Measurements from ENCODE around the gene REPIN1. TPM values are rescaled to one million over a fixed set of nuclear protein-coding genes. Genes with fewer than 3 reads are reported as not detected.

The REPIN1 gene
- total RNA-seq, 1 donor from 2014 or later, result 59.1 TPM

- intact Hi-C loops (cut with micrococcal nuclease), result loop anchor here (5.0 kb wide), 1 partner anchor 208 kb away; the partner anchor contains the start of gene GIMAP4
Observed at GRCh38 chr7:150358988-150359621, 9.5 kb upstream of the REPIN1 start.

- intact Hi-C loops (cut with micrococcal nuclease), result loop anchor here (5.0 kb wide), 1 partner anchor 208 kb away; the partner anchor contains the start of gene GIMAP4
Observed at GRCh38 chr7:150359622-150360362, 8.8 kb upstream of the REPIN1 start.

- intact Hi-C loops (cut with micrococcal nuclease), result no loop called here
Observed at GRCh38 chr7:150360363-150361058, 8.1 kb upstream of the REPIN1 start.

- intact Hi-C loops (cut with micrococcal nuclease), result no loop called here
Observed at GRCh38 chr7:150361402-150361801, 7.2 kb upstream of the REPIN1 start.

- intact Hi-C loops (cut with micrococcal nuclease), result no loop called here
Observed at GRCh38 chr7:150361807-150362621, 6.6 kb upstream of the REPIN1 start.

GRCh38 chr7:150363370-150363769 lies 5.3 kb upstream of the REPIN1 start:
- intact Hi-C loops (cut with micrococcal nuclease), result no loop called here

GRCh38 chr7:150363872-150364271 lies 4.8 kb upstream of the REPIN1 start:
- intact Hi-C loops (cut with micrococcal nuclease), result no loop called here

GRCh38 chr7:150365194-150365593 lies 3.4 kb upstream of the REPIN1 start:
- intact Hi-C loops (cut with micrococcal nuclease), result no loop called here

GRCh38 chr7:150365673-150366398 lies 2.8 kb upstream of the REPIN1 start:
- intact Hi-C loops (cut with micrococcal nuclease), result no loop called here

GRCh38 chr7:150367677-150368095 lies 936 bp upstream of the REPIN1 start:
- intact Hi-C loops (cut with micrococcal nuclease), result loop anchor here (1.0 to 2.0 kb wide), 4 partner anchors 10 to 54 kb away; a partner anchor contains a TSS

- intact Hi-C loops (cut with micrococcal nuclease), result loop anchor here (1.0 to 2.0 kb wide), 5 partner anchors 9 to 52 kb away; a partner anchor contains a TSS
Observed at GRCh38 chr7:150368884-150369747, 494 bp downstream of the REPIN1 start.

GRCh38 chr7:150369748-150370501 lies 1.3 kb downstream of the REPIN1 start:
- intact Hi-C loops (cut with micrococcal nuclease), result loop anchor here (1.0 to 10.0 kb wide), 3 partner anchors 8 to 715 kb away; partner anchors contain the start of genes AGAP3, FASTK and TMUB1

- intact Hi-C loops (cut with micrococcal nuclease), result loop anchor here (10.0 kb wide), 1 partner anchor 714 kb away; the partner anchor contains the start of genes AGAP3, FASTK and TMUB1
Observed at GRCh38 chr7:150370612-150371071, 2.0 kb downstream of the REPIN1 start.

GRCh38 chr7:150371131-150371995 lies 2.7 kb downstream of the REPIN1 start:
- intact Hi-C loops (cut with micrococcal nuclease), result loop anchor here (10.0 kb wide), 1 partner anchor 713 kb away; the partner anchor contains the start of genes AGAP3, FASTK and TMUB1

GRCh38 chr7:150371996-150372270 lies 3.3 kb downstream of the REPIN1 start:
- intact Hi-C loops (cut with micrococcal nuclease), result loop anchor here (10.0 kb wide), 1 partner anchor 713 kb away; the partner anchor contains the start of genes AGAP3, FASTK and TMUB1

GRCh38 chr7:150372271-150373048 lies 3.8 kb downstream of the REPIN1 start:
- intact Hi-C loops (cut with micrococcal nuclease), result loop anchor here (10.0 kb wide), 1 partner anchor 712 kb away; the partner anchor contains the start of genes AGAP3, FASTK and TMUB1
